SU-DHL-6 (cell line): ENCODE measurements around the gene KCNJ1.

Experiments
- H2AFZ ChIP-seq: fragments of 200-600 bp; sonication (generic); 2 replicates; pipeline ENCODE4 v1.6.1; 2014; ENCODE audit warnings: low read depth, mild to moderate bottlenecking, moderate library complexity, mixed read lengths, antibody characterized with exemption, low read length; ENCODE audit not compliant: severe bottlenecking
- H3F3A ChIP-seq: fragments of 200-600 bp; shearing (Covaris generic); 2 replicates; pipeline ENCODE4 v1.6.0; 2016; ENCODE audit warnings: antibody characterized with exemption, mild to moderate bottlenecking; ENCODE audit not compliant: insufficient read depth
- H3K27ac ChIP-seq: fragments of 200-600 bp; sonication (generic); 2 replicates; pipeline ENCODE4 v1.5.1; 2016; ENCODE audit warnings: low read depth, mild to moderate bottlenecking, low read length, moderate library complexity, mixed read lengths
- H3K27me3 ChIP-seq: fragments of 200-600 bp; sonication (generic), shearing (Covaris generic); 2 replicates; pipeline ENCODE4 v1.6.0; 2014; ENCODE audit warnings: mild to moderate bottlenecking, low read length
- H3K36me3 ChIP-seq: fragments of 200-600 bp; sonication (generic); 2 replicates; pipeline ENCODE4 v1.6.1; 2014; ENCODE audit warnings: mild to moderate bottlenecking, low read length, mixed read lengths
- H3K4me2 ChIP-seq: fragments of 300-600, 200-600 bp; shearing (Covaris generic), sonication (generic); 2 replicates; pipeline ENCODE4 v1.6.0; 2014; ENCODE audit warnings: low read length, low read depth, mild to moderate bottlenecking; ENCODE audit not compliant: poor library complexity, severe bottlenecking
- H3K4me3 ChIP-seq: fragments of 200-600 bp; sonication (generic); 2 replicates; pipeline ENCODE4 v1.5.1; 2014; ENCODE audit warnings: antibody characterized with exemption, low read length, mild to moderate bottlenecking, mixed read lengths; ENCODE audit not compliant: insufficient read depth, poor library complexity, severe bottlenecking
- H3K79me2 ChIP-seq: fragments of 200-600 bp; sonication (generic); 2 replicates; pipeline ENCODE4 v1.6.1; 2014; ENCODE audit warnings: mild to moderate bottlenecking, low read length, moderate library complexity; ENCODE audit not compliant: insufficient read depth
- H3K9ac ChIP-seq: fragments of 200-600 bp; sonication (generic); 2 replicates; pipeline ENCODE4 v1.7.0; 2014; ENCODE audit warnings: mild to moderate bottlenecking, low read length
- H3K9me2 ChIP-seq: fragments of 200-600 bp; sonication (generic); replicated peaks from 2 replicates; pipeline ENCODE4 v1.6.1; 2014; ENCODE audit warnings: low read length; ENCODE audit not compliant: insufficient read depth
- H3K9me3 ChIP-seq: fragments of 200-600 bp; sonication (generic); 2 replicates; pipeline ENCODE4 v1.6.1; 2014; ENCODE audit warnings: low read length, mixed read lengths; ENCODE audit not compliant: insufficient read depth
- H4K20me1 ChIP-seq: fragments of 200-600 bp; sonication (generic); 2 replicates; pipeline ENCODE4 v1.6.1; 2014; ENCODE audit warnings: low read depth, mild to moderate bottlenecking, antibody characterized with exemption, low read length, moderate library complexity, mixed read lengths
- EZH2phosphoT487 ChIP-seq: fragments of 200-600 bp; sonication (generic), shearing (Covaris generic); conservative IDR thresholded peaks from 2 replicates; pipeline ENCODE4 v1.6.1; 2018; ENCODE audit warnings: mild to moderate bottlenecking, antibody characterized with exemption, low read length, moderate library complexity, mixed read lengths
- TF ChIP-seq, protein P1 (sequence below): fragments of 200-600 bp; sonication (generic); IDR thresholded peaks from one replicate; pipeline ENCODE4 v1.5.1; 2017; ENCODE audit warnings: antibody characterized with exemption, mild to moderate bottlenecking, low read length, moderate library complexity; ENCODE audit not compliant: insufficient read depth, poor library complexity, severe bottlenecking

The KCNJ1 gene

DNA sequence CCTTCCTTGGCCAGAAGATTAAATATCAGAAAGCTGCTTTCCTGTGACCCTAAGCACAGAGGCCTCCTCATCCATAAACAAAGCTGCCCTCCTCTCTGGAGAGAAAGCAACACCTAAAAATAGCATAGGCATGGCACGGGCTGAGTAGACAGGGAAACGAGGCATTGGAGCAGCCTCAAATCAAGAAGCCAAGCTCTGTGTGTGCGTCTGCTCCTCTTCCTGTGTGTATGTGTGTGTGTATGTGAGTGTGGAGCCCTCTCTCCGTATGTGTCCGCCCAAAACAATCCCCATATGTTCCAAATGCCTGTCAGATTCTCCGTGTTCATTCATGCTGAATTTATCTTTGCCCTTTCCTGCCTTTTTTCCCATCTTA is 48.0 kb upstream of the KCNJ1 start:
- no peaks in the 10 kb centered on the region for H3K9me2 ChIP-seq
- no peaks in the 10 kb centered on the region for H3K79me2 ChIP-seq
- H3K27me3 ChIP-seq, result no peaks in the 10 kb centered on the region
- H3K4me2 ChIP-seq, result no peak overlapping the region
- H3K27ac ChIP-seq, result no peak overlapping the region
- no peak overlapping the region for H3K9ac ChIP-seq
- no peaks in the 10 kb centered on the region for H3F3A ChIP-seq
- H3K36me3 ChIP-seq, result no peaks in the 10 kb centered on the region
- no peaks in the 10 kb centered on the region for H4K20me1 ChIP-seq
- TF ChIP-seq EZH2phosphoT487, result no peak
- TF ChIP-seq, protein P1, sequence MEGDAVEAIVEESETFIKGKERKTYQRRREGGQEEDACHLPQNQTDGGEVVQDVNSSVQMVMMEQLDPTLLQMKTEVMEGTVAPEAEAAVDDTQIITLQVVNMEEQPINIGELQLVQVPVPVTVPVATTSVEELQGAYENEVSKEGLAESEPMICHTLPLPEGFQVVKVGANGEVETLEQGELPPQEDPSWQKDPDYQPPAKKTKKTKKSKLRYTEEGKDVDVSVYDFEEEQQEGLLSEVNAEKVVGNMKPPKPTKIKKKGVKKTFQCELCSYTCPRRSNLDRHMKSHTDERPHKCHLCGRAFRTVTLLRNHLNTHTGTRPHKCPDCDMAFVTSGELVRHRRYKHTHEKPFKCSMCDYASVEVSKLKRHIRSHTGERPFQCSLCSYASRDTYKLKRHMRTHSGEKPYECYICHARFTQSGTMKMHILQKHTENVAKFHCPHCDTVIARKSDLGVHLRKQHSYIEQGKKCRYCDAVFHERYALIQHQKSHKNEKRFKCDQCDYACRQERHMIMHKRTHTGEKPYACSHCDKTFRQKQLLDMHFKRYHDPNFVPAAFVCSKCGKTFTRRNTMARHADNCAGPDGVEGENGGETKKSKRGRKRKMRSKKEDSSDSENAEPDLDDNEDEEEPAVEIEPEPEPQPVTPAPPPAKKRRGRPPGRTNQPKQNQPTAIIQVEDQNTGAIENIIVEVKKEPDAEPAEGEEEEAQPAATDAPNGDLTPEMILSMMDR, result no peak
- H2AFZ ChIP-seq, result no peak overlapping the region
- no peak overlapping the region for H3K4me3 ChIP-seq
- no peaks in the 10 kb centered on the region for H3K9me3 ChIP-seq

DNA sequence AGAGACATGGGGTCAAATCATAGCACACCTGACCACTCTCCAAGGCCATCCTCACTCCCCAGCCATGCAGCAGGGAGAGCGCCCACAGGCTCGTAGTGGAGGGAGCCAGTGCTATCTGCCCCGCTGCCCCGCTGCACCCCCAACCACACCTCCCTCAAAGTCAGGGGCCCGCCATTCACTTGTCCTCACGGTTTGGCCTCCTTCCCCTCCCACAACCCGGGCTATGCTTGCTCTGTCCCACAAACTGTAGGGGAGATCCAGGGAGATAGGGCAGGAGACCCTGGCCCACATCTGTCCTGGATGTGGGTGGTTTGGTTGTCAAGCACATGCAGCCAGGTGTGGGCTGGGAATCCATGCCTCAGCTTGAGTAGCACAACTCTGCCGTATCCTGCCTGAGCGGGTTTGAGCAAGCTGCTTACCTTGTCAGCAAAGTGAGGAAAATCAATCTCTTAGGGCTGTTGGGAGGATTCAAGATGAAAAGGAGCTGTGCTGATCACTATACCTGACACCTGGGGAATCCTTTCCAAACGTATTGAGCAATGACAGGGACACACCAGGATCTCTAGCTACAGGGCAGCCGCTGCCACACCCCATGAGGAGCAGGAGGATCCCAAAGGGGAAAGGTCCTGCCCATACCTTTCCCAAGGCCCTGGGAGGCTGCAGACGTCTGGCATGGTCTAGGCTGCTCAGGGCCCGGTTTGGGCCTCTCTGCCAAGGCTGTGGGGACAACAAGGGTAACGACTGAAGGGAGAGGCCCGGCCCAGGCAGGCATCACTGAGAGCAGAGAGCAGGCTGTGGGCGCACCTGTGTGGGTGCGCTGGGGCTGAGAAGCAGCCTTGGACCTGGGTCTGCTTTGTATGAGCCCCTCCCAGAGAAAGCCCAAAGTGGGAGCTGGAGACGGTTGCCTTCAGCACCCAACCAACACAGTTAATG is 47.4 kb upstream of the KCNJ1 start:
- no peak overlapping the region for H3K4me2 ChIP-seq
- H3K9me3 ChIP-seq, result no peaks in the 10 kb centered on the region
- H3K27ac ChIP-seq, result no peak overlapping the region
- no peaks in the 10 kb centered on the region for H3K79me2 ChIP-seq
- H3K36me3 ChIP-seq, result no peaks in the 10 kb centered on the region
- H3F3A ChIP-seq, result no peaks in the 10 kb centered on the region
- H3K4me3 ChIP-seq, result no peak overlapping the region
- no peak overlapping the region for H3K9ac ChIP-seq
- no peaks in the 10 kb centered on the region for H4K20me1 ChIP-seq
- no peak for TF ChIP-seq EZH2phosphoT487
- TF ChIP-seq, protein P1, result no peak
- no peaks in the 10 kb centered on the region for H3K27me3 ChIP-seq
- no peak overlapping the region for H2AFZ ChIP-seq
- no peaks in the 10 kb centered on the region for H3K9me2 ChIP-seq

- H3K9me2 ChIP-seq, result no peaks in the 10 kb centered on the region
- no peaks in the 10 kb centered on the region for H3K79me2 ChIP-seq
- no peaks in the 10 kb centered on the region for H3K9me3 ChIP-seq
- H3K27me3 ChIP-seq, result no peaks in the 10 kb centered on the region
- H3K27ac ChIP-seq, result no peak overlapping the region
- TF ChIP-seq, protein P1, result no peak
- no peak for TF ChIP-seq EZH2phosphoT487
- H3K4me2 ChIP-seq, result no peak overlapping the region
- no peaks in the 10 kb centered on the region for H4K20me1 ChIP-seq
- no peaks in the 10 kb centered on the region for H3K36me3 ChIP-seq
- H2AFZ ChIP-seq, result no peak overlapping the region
- no peak overlapping the region for H3K4me3 ChIP-seq
- H3K9ac ChIP-seq, result no peak overlapping the region
- H3F3A ChIP-seq, result no peaks in the 10 kb centered on the region
These were observed 46.7 kb upstream of the KCNJ1 start for GRCh38 chr11:128913806-128914205.
